ENCODE data around the gene DCAF17. TPM values are rescaled to one million over a fixed set of nuclear protein-coding genes. Genes with fewer than 3 reads are reported as not detected.

The DCAF17 gene
- total RNA-seq, 2 experiments from 2014 or later = 13.0 to 14.3 TPM

- Mint-ChIP-seq H3K27me3 (no peaks in the 10 kb centered on the region), H3K4me1 (ENCODE audit: low read depth) (peaks cover 18% of the 10 kb centered on the region), H3K36me3 (ENCODE audit: low read depth) (no peaks in the 10 kb centered on the region), H3K4me3 (no peak overlapping the region), H3K27ac (peak overlapping the region; percentile 21), H3K9me3 (peaks cover 3% of the 10 kb centered on the region)
- H3K36me3 ChIP-seq (ENCODE audit: insufficient read depth, low read length) = no peaks in the 10 kb centered on the region
- TF ChIP-seq CTCF (IDR thresholded peaks at IDR 0.05) = no peak
- DNase-seq (no peak), ATAC-seq (ENCODE audit: poor library complexity) (no peak)
- intact Hi-C loops (cut with DNase I, micrococcal nuclease) = no loop called here
- no peak overlapping the region for H3K27ac ChIP-seq (ENCODE audit: low read depth in 1 of 2, low read length in 2 of 2)
- no peak overlapping the region for H3K4me3 ChIP-seq (ENCODE audit: low read length)
- ChIA-PET POLR2A (interaction anchor here (0.9 to 1.0 kb wide), 2 partner anchors 34 to 469 kb away, joined by 3 to 5 read pairs; partner anchors contain the start of gene METTL8), CTCF (no interaction called here)
- H3K27me3 ChIP-seq (ENCODE audit: control insufficient read depth in 1 of 2, insufficient read depth in 2 of 2, low read length in 2 of 2) = no peaks in the 10 kb centered on the region
- no peaks in the 10 kb centered on the region for H3K9me3 ChIP-seq (ENCODE audit: control insufficient read depth in 1 of 2, insufficient read depth in 1 of 2, low read length in 2 of 2)
- no peaks in the 10 kb centered on the region for H3K4me1 ChIP-seq (ENCODE audit: insufficient read depth, low read length)
Measured at GRCh38 chr2:171399292-171399691, 34.7 kb upstream of the DCAF17 start.

GRCh38 chr2:171400395-171400794, 33.6 kb upstream of the DCAF17 start:
- H3K4me1 ChIP-seq (ENCODE audit: insufficient read depth, low read length) = no peaks in the 10 kb centered on the region
- POLR2A ChIA-PET = interaction anchor here (1.0 kb wide), 1 partner anchor 470 kb away, joined by 3 read pairs; no protein-coding TSS in a partner anchor
- Mint-ChIP-seq H3K27ac (no peak overlapping the region), H3K9me3 (peaks cover 3% of the 10 kb centered on the region), H3K4me1 (ENCODE audit: low read depth) (peaks cover 24% of the 10 kb centered on the region), H3K4me3 (no peak overlapping the region), H3K27me3 (no peaks in the 10 kb centered on the region), H3K36me3 (ENCODE audit: low read depth) (no peaks in the 10 kb centered on the region)
- no peaks in the 10 kb centered on the region for H3K36me3 ChIP-seq (ENCODE audit: insufficient read depth, low read length)
- DNase-seq (no peak), ATAC-seq (ENCODE audit: poor library complexity) (no peak)
- intact Hi-C loops (cut with DNase I, micrococcal nuclease) = no loop called here
- H3K27ac ChIP-seq (ENCODE audit: low read depth in 1 of 2, low read length in 2 of 2) = no peak overlapping the region
- no peaks in the 10 kb centered on the region for H3K27me3 ChIP-seq (ENCODE audit: control insufficient read depth in 1 of 2, insufficient read depth in 2 of 2, low read length in 2 of 2)
- no peak for TF ChIP-seq CTCF (IDR thresholded peaks at IDR 0.05)
- CTCF ChIA-PET = no interaction called here
- no peaks in the 10 kb centered on the region for H3K9me3 ChIP-seq (ENCODE audit: control insufficient read depth in 1 of 2, insufficient read depth in 1 of 2, low read length in 2 of 2)
- no peak overlapping the region for H3K4me3 ChIP-seq (ENCODE audit: low read length)

DNA sequence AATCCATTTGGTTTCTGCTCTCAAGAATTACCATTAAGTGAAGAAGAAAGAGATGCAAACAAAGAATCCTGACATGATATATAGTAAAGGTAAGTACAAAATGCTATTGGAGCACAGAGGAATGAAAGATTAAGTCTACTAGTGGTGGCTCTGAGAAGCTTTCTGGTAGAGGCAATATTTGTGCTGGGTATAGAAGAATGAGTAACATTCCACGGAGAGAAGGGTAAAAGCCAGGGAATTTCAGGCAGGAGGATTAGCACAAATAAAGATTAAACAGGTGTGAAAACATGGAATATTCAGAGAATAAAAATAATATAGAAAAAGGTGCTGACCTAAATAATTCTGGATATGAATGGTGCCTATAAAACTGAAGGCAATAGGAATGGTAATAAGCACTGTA, 32.1 kb upstream of the DCAF17 start:
- Mint-ChIP-seq H3K4me1 (ENCODE audit: low read depth) (peaks cover 31% of the 10 kb centered on the region), H3K9me3 (peaks cover 3% of the 10 kb centered on the region), H3K27ac (no peak overlapping the region), H3K36me3 (ENCODE audit: low read depth) (no peaks in the 10 kb centered on the region), H3K4me3 (no peak overlapping the region), H3K27me3 (no peaks in the 10 kb centered on the region)
- Histone ChIP-seq H3K4me1 (ENCODE audit: insufficient read depth, low read length) (no peaks in the 10 kb centered on the region), H3K36me3 (ENCODE audit: insufficient read depth, low read length) (no peaks in the 10 kb centered on the region), H3K9me3 (ENCODE audit: control insufficient read depth in 1 of 2, insufficient read depth in 1 of 2, low read length in 2 of 2) (no peaks in the 10 kb centered on the region), H3K27me3 (ENCODE audit: control insufficient read depth in 1 of 2, insufficient read depth in 2 of 2, low read length in 2 of 2) (no peaks in the 10 kb centered on the region), H3K27ac (ENCODE audit: low read depth in 1 of 2, low read length in 2 of 2) (no peak overlapping the region), H3K4me3 (ENCODE audit: low read length) (no peak overlapping the region)
- no peak for DNase-seq
- POLR2A ChIA-PET = no interaction called here
- no peak for ATAC-seq (ENCODE audit: poor library complexity)
- intact Hi-C loops (cut with DNase I, micrococcal nuclease) = no loop called here
- no peak for TF ChIP-seq CTCF (IDR thresholded peaks at IDR 0.05)
- CTCF ChIA-PET = no interaction called here

All from CD4-positive, alpha-beta T cell (primary cell).